WI38 (cell line): Measurements from ENCODE around the gene SAC3D1.

Experiments
- H3K4me3 ChIP-seq: 2 replicates; pipeline ENCODE4 v1.5.1; 2011; ENCODE audit warnings: low read depth, mild to moderate bottlenecking, control low read depth, low read length
- TF ChIP-seq, protein P1 (sequence below): IDR thresholded peaks from 2 replicates; pipeline ENCODE4 v1.5.1; 2012; ENCODE audit warnings: low read depth, mild to moderate bottlenecking, control low read depth, low read length

SAC3D1 gene

DNA sequence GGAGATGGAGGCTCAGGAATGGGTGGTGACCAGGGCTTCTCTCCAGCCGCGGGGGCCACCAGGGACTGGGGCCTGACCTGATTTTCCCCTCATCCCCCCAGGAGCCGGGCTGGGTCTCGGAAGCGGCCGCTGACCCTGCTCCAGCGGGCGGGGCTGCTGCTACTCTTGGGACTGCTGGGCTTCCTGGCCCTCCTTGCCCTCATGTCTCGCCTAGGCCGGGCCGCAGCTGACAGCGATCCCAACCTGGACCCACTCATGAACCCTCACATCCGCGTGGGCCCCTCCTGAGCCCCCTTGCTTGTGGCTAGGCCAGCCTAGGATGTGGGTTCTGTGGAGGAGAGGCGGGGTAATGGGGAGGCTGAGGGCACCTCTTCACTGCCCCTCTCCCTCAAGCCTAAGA is 46.8 kb downstream of the SAC3D1 start:
- H3K4me3 ChIP-seq: no peak overlapping the region
- TF ChIP-seq, protein P1, sequence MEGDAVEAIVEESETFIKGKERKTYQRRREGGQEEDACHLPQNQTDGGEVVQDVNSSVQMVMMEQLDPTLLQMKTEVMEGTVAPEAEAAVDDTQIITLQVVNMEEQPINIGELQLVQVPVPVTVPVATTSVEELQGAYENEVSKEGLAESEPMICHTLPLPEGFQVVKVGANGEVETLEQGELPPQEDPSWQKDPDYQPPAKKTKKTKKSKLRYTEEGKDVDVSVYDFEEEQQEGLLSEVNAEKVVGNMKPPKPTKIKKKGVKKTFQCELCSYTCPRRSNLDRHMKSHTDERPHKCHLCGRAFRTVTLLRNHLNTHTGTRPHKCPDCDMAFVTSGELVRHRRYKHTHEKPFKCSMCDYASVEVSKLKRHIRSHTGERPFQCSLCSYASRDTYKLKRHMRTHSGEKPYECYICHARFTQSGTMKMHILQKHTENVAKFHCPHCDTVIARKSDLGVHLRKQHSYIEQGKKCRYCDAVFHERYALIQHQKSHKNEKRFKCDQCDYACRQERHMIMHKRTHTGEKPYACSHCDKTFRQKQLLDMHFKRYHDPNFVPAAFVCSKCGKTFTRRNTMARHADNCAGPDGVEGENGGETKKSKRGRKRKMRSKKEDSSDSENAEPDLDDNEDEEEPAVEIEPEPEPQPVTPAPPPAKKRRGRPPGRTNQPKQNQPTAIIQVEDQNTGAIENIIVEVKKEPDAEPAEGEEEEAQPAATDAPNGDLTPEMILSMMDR: no peak

DNA sequence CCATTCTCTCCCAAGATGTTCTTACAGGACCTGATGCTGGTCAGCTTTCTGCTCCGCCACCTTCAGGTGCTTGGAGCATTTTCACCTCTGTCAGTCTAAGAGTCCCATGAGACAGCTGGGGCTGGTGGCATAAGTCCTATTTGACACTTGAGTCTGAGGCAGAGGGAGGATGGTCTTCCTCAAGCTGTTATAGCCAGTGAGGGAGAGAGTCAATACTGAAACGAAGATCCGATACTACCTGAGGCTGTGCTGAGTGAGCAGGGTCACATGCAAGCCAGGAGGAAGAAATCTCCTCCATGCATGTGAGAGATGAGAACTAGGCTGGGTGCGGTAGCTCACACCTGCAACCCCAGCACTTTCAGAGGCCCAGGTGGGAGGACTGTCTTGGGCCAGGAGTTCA is 48.6 kb downstream of the SAC3D1 start:
- no peak overlapping the region for H3K4me3 ChIP-seq
- TF ChIP-seq, protein P1: no peak

DNA sequence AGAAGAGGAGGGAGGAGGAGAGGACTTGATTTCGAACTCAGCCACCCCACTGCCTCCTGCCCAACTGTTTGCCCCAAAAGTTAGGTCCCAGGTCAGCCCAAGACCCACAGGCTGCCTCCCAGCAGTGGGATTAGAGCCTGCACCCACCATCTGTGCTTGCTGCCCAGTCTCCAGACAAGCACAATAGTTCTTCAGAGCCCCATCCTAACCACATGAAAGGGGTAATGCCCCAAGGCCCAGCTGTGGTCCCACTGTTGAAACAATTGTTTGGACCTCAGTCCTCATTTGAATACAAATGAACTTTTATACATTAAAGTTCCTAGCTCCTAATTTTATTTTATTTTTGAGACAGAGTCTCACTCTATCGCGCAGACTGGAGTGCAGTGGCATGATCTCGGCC is 49.6 kb downstream of the SAC3D1 start:
- no peak overlapping the region for H3K4me3 ChIP-seq
- TF ChIP-seq, protein P1: no peak
